ENCODE results near the gene NOS3.

GRCh38 chr7:150956395-150957132 lies 34.3 kb upstream of the NOS3 start:
- TF ChIP-seq, protein P1, sequence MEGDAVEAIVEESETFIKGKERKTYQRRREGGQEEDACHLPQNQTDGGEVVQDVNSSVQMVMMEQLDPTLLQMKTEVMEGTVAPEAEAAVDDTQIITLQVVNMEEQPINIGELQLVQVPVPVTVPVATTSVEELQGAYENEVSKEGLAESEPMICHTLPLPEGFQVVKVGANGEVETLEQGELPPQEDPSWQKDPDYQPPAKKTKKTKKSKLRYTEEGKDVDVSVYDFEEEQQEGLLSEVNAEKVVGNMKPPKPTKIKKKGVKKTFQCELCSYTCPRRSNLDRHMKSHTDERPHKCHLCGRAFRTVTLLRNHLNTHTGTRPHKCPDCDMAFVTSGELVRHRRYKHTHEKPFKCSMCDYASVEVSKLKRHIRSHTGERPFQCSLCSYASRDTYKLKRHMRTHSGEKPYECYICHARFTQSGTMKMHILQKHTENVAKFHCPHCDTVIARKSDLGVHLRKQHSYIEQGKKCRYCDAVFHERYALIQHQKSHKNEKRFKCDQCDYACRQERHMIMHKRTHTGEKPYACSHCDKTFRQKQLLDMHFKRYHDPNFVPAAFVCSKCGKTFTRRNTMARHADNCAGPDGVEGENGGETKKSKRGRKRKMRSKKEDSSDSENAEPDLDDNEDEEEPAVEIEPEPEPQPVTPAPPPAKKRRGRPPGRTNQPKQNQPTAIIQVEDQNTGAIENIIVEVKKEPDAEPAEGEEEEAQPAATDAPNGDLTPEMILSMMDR (IDR thresholded peaks at IDR 0.05) = no peak
- no peak for TF ChIP-seq POLR2A (IDR thresholded peaks at IDR 0.05)
